CD4-positive, alpha-beta T cell (primary cell): ENCODE measurements around the gene APOC4. TPM values are rescaled to one million over a fixed set of nuclear protein-coding genes. Genes with fewer than 3 reads are reported as not detected.

Source experiments
- ATAC-seq: fragments of 200-7000 bp; cut with Tn5 transposase; one replicate; pipeline ENCODE4 v1.10.0; 2022; ENCODE audit warnings: mild to moderate bottlenecking; ENCODE audit not compliant: poor library complexity
- CTCF ChIA-PET: fragments of 350-600 bp; sonication (Branson Sonifier 250); formaldehyde crosslinking; loops from one replicate; lab custom pipeline; 2021; ENCODE audit warnings: antibody characterized with exemption, inconsistent platforms; lab: Charles Lee
- POLR2A ChIA-PET: fragments of 350-600 bp; sonication (Branson Sonifier 250); formaldehyde crosslinking; loops from one replicate; lab custom pipeline; 2021; ENCODE audit warnings: antibody characterized with exemption, inconsistent platforms; lab: Charles Lee
- DNase-seq, 14 experiments: peaks; one replicate each; pipeline ENCODE4 v3.0.0-alpha.2; 2013 to 2020; ENCODE audit warnings: mixed read lengths in 2 of 14
- H3K27ac ChIP-seq, 2 donors: one replicate each; pipeline versions ENCODE4 v1.5.1 to v1.7.0; 2013; ENCODE audit warnings: low read length in 2 of 2, low read depth in 1 of 2, mild to moderate bottlenecking in 1 of 2
- H3K27me3 ChIP-seq, 2 experiments: 1 replicate in 1 of 2; 2 replicates in 1 of 2; pipeline versions ENCODE4 v1.6.1 to v1.7.0; 2013; ENCODE audit warnings: low read length in 2 of 2, control low read depth in 1 of 2, mild to moderate bottlenecking in 1 of 2, moderate library complexity in 1 of 2; ENCODE audit not compliant: insufficient read depth in 2 of 2, control insufficient read depth in 1 of 2
- H3K36me3 ChIP-seq: one replicate; pipeline ENCODE4 v1.6.1; 2013; ENCODE audit warnings: low read length, control low read depth; ENCODE audit not compliant: insufficient read depth
- H3K4me1 ChIP-seq: one replicate; pipeline ENCODE4 v1.6.1; 2013; ENCODE audit warnings: low read length, control low read depth; ENCODE audit not compliant: insufficient read depth
- H3K4me3 ChIP-seq: one replicate; pipeline ENCODE4 v1.5.1; 2013; ENCODE audit warnings: mild to moderate bottlenecking, low read length, moderate library complexity
- H3K9me3 ChIP-seq, 2 experiments: 1 replicate in 1 of 2; 2 replicates in 1 of 2; pipeline versions ENCODE4 v1.6.1 to v1.7.0; 2013; ENCODE audit warnings: low read length in 2 of 2, mild to moderate bottlenecking in 2 of 2, control low read depth in 1 of 2, moderate library complexity in 1 of 2; ENCODE audit not compliant: control insufficient read depth in 1 of 2, insufficient read depth in 1 of 2
- H3K27ac Mint-ChIP-seq: one replicate; pipeline ENCODE4 v1.8.0; 2020; ENCODE audit warnings: mixed read lengths
- H3K27me3 Mint-ChIP-seq: one replicate; pipeline ENCODE4 v1.8.0; 2021; ENCODE audit warnings: mixed read lengths
- H3K36me3 Mint-ChIP-seq: one replicate; pipeline ENCODE4 v1.8.0; 2021; ENCODE audit warnings: low read depth, mixed read lengths
- H3K4me1 Mint-ChIP-seq: one replicate; pipeline ENCODE4 v1.8.0; 2021; ENCODE audit warnings: low read depth, mixed read lengths
- H3K4me3 Mint-ChIP-seq: one replicate; pipeline ENCODE4 v1.8.0; 2020; ENCODE audit warnings: mild to moderate bottlenecking, mixed read lengths
- H3K9me3 Mint-ChIP-seq: one replicate; pipeline ENCODE4 v1.8.0; 2020; ENCODE audit warnings: mixed read lengths
- intact Hi-C, 2 experiments: fragments of 100-400 bp; cut with DNase I in 1 of 2; cut with micrococcal nuclease in 1 of 2; formaldehyde crosslinking; loops; one replicate each; pipeline versions ENCODE4 v1.15.1 to v1.9.0; 2023 to 2025; cut with DNase I, micrococcal nuclease
- total RNA-seq, 174 experiments: library from RNA in 2 of 174; stranded (reverse) in 2 of 174; gene quantifications; one replicate each; pipeline ENCODE4 v1.2.3 and lab custom pipeline; 2021 to 2026
- TF ChIP-seq, protein P1 (sequence below): fragments of 200-600 bp; IDR thresholded peaks from one replicate; pipeline ENCODE4 v1.8.0; 2022; ENCODE audit warnings: antibody characterized with exemption, mild to moderate bottlenecking

The APOC4 gene
- total RNA-seq, 2 experiments from 2014 or later: not detected

DNA sequence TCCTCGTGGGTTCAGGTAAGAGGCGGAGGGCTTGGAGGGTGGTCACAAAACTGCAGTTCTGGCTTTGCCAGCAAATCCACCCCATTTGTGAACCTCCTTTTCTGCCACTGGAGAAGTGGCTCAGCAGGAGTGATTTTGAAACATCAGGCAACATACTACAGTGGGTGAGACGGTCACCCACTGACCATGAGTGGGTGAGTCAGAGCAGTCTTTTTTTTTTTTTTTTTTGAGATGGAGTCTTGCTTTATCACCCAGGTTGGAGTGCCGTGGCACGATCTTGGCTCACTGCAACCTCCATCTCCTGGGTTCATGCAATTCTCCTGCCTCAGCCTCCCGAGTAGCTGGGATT, 48.0 kb upstream of the APOC4 start:
- Histone ChIP-seq H3K27me3 (no peaks in the 10 kb centered on the region), H3K9me3 (no peaks in the 10 kb centered on the region), H3K4me1 (peaks cover 24% of the 10 kb centered on the region), H3K27ac (no peak overlapping the region), H3K4me3 (no peak overlapping the region), H3K36me3 (peaks cover 50% of the 10 kb centered on the region)
- Mint-ChIP-seq H3K4me1 (peaks cover 25% of the 10 kb centered on the region), H3K4me3 (no peak overlapping the region), H3K27me3 (no peaks in the 10 kb centered on the region), H3K9me3 (no peaks in the 10 kb centered on the region), H3K36me3 (peaks cover 59% of the 10 kb centered on the region), H3K27ac (no peak overlapping the region)
- ATAC-seq (no peak), DNase-seq (no peak)
- intact Hi-C loops: no loop called here
- CTCF ChIA-PET: no interaction called here
- POLR2A ChIA-PET: no interaction called here
- TF ChIP-seq, protein P1, sequence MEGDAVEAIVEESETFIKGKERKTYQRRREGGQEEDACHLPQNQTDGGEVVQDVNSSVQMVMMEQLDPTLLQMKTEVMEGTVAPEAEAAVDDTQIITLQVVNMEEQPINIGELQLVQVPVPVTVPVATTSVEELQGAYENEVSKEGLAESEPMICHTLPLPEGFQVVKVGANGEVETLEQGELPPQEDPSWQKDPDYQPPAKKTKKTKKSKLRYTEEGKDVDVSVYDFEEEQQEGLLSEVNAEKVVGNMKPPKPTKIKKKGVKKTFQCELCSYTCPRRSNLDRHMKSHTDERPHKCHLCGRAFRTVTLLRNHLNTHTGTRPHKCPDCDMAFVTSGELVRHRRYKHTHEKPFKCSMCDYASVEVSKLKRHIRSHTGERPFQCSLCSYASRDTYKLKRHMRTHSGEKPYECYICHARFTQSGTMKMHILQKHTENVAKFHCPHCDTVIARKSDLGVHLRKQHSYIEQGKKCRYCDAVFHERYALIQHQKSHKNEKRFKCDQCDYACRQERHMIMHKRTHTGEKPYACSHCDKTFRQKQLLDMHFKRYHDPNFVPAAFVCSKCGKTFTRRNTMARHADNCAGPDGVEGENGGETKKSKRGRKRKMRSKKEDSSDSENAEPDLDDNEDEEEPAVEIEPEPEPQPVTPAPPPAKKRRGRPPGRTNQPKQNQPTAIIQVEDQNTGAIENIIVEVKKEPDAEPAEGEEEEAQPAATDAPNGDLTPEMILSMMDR: no peak

DNA sequence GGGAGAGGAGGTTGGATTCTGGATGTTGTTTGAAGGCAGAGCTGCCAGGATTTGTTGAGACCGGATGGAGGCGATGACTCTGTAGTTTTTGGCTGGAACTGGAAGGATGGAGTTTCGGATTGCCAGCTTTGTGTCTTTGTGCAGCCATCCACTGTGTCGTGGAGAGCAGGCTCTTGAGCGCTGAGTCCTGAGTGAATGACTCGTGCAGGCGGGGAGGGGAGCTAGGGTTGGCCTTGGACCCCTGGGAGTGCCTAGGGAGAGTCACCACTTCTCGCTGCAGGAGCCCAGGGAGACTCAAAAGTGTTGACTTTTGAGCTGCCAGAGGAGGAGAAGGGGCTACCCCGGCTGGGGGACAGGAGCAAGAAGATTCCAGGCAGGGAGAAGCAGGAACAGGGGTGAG, 47.1 kb upstream of the APOC4 start:
- Histone ChIP-seq H3K9me3 (no peaks in the 10 kb centered on the region), H3K4me3 (no peak overlapping the region), H3K27me3 (no peaks in the 10 kb centered on the region), H3K36me3 (peaks cover 55% of the 10 kb centered on the region), H3K4me1 (peaks cover 18% of the 10 kb centered on the region), H3K27ac (no peak overlapping the region)
- H3K4me3 Mint-ChIP-seq: no peak overlapping the region
- peaks cover 25% of the 10 kb centered on the region for H3K4me1 Mint-ChIP-seq
- ATAC-seq (no peak), DNase-seq (no peak)
- H3K27me3 Mint-ChIP-seq: no peaks in the 10 kb centered on the region
- TF ChIP-seq, protein P1: no peak
- no peak overlapping the region for H3K27ac Mint-ChIP-seq
- H3K9me3 Mint-ChIP-seq: no peaks in the 10 kb centered on the region
- POLR2A ChIA-PET: no interaction called here
- CTCF ChIA-PET: interaction anchor here (0.6 kb wide), 1 partner anchor 1895 kb away, joined by 3 read pairs; no protein-coding TSS in a partner anchor
- peaks cover 68% of the 10 kb centered on the region for H3K36me3 Mint-ChIP-seq
- intact Hi-C loops: no loop called here

DNA sequence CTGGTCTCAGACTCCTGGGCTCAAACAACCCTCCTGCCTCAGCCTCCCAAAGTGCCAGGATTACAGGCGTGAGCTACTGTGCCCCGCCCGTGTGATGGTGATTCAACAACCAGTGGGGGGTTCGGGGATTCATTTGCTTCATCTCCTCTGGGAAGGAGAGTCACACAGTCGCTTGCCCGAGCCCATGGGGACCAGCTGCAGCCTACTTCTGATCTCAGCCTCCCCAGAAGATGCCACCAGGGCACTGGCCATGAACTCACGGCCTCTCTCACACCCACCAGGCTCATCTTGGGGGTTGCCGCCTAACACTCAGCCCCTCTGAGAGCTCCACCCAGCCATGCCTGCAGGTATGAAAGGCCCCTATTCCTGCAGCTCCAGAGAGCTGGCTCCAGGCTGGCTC, 44.2 kb upstream of the APOC4 start:
- ATAC-seq: no peak
- H3K4me1 Mint-ChIP-seq: peaks cover 2% of the 10 kb centered on the region
- DNase-seq: no peak
- H3K27me3 Mint-ChIP-seq: no peaks in the 10 kb centered on the region
- no peaks in the 10 kb centered on the region for H3K9me3 Mint-ChIP-seq
- POLR2A ChIA-PET: no interaction called here
- CTCF ChIA-PET: no interaction called here
- H3K27ac ChIP-seq: no peak overlapping the region
- no peaks in the 10 kb centered on the region for H3K9me3 ChIP-seq
- H3K4me3 ChIP-seq: no peak overlapping the region
- no peak overlapping the region for H3K27ac Mint-ChIP-seq
- H3K36me3 ChIP-seq: peaks cover 67% of the 10 kb centered on the region
- H3K27me3 ChIP-seq: no peaks in the 10 kb centered on the region
- intact Hi-C loops: no loop called here
- H3K4me3 Mint-ChIP-seq: no peak overlapping the region
- TF ChIP-seq, protein P1: no peak
- no peaks in the 10 kb centered on the region for H3K4me1 ChIP-seq
- peaks cover 78% of the 10 kb centered on the region for H3K36me3 Mint-ChIP-seq
